Hepatocyte (in vitro differentiated cells): ENCODE results near the gene POLK.

Experiments
- CTCF ChIP-seq: fragments of 200-600 bp; sonication (generic); IDR thresholded peaks from 2 replicates; pipeline ENCODE4 v1.5.1; 2016; ENCODE audit warnings: antibody characterized with exemption, mild to moderate bottlenecking; ENCODE audit not compliant: poor library complexity
- EZH2 ChIP-seq: fragments of 200-600 bp; sonication (generic); IDR thresholded peaks from 2 replicates; pipeline ENCODE4 v1.6.1; 2016; ENCODE audit warnings: antibody characterized with exemption, mild to moderate bottlenecking, borderline replicate concordance

GRCh38 chr5:75534734-75535133 is 23.0 kb downstream of the POLK start:
- TF ChIP-seq CTCF (no peak), EZH2 (no peak)
